ENCODE results near the gene PLEKHA1. TPM values are rescaled to one million over a fixed set of nuclear protein-coding genes. Genes with fewer than 3 reads are reported as not detected.

The PLEKHA1 gene
- total RNA-seq, 3 donors from 2014 or later, result 11.0 to 14.0 (median 12.5) TPM

GRCh38 chr10:122462533-122463465 is 88.3 kb downstream of the PLEKHA1 start:
- Mint-ChIP-seq H3K9me3 (no peaks in the 10 kb centered on the region), H3K4me1 (ENCODE audit: low read depth) (peaks cover 13% of the 10 kb centered on the region), H3K27me3 (ENCODE audit: low read depth) (peaks cover 57% of the 10 kb centered on the region), H3K4me3 (peak overlapping the region; percentile 81), H3K36me3 (ENCODE audit: insufficient read depth) (no peaks in the 10 kb centered on the region)
- ATAC-seq (peak; percentile 18 to 34), DNase-seq (no peak)

GRCh38 chr10:122463466-122464249 is 89.2 kb downstream of the PLEKHA1 start:
- no peak overlapping the region for H3K4me3 Mint-ChIP-seq
- no peaks in the 10 kb centered on the region for H3K9me3 Mint-ChIP-seq
- H3K27me3 Mint-ChIP-seq (ENCODE audit: low read depth), result peaks cover 50% of the 10 kb centered on the region
- DNase-seq, result no peak
- H3K36me3 Mint-ChIP-seq (ENCODE audit: insufficient read depth), result no peaks in the 10 kb centered on the region
- H3K4me1 Mint-ChIP-seq (ENCODE audit: low read depth), result peaks cover 13% of the 10 kb centered on the region
- ATAC-seq, result no peak

- Mint-ChIP-seq H3K4me1 (ENCODE audit: low read depth) (peaks cover 13% of the 10 kb centered on the region), H3K27me3 (ENCODE audit: low read depth) (peaks cover 45% of the 10 kb centered on the region), H3K36me3 (ENCODE audit: insufficient read depth) (no peaks in the 10 kb centered on the region), H3K9me3 (no peaks in the 10 kb centered on the region), H3K4me3 (no peak overlapping the region)
- ATAC-seq (no peak), DNase-seq (no peak)
Observed at GRCh38 chr10:122464250-122464510, 89.7 kb downstream of the PLEKHA1 start.

- H3K9me3 Mint-ChIP-seq, result no peaks in the 10 kb centered on the region
- peaks cover 12% of the 10 kb centered on the region for H3K4me1 Mint-ChIP-seq (ENCODE audit: low read depth)
- no peaks in the 10 kb centered on the region for H3K36me3 Mint-ChIP-seq (ENCODE audit: insufficient read depth)
- no peak overlapping the region for H3K4me3 Mint-ChIP-seq
- ATAC-seq, result no peak
- H3K27me3 Mint-ChIP-seq (ENCODE audit: low read depth), result peaks cover 41% of the 10 kb centered on the region
- DNase-seq, result no peak
Observed at GRCh38 chr10:122464586-122464985, 90.1 kb downstream of the PLEKHA1 start.

- peaks cover 33% of the 10 kb centered on the region for H3K27me3 Mint-ChIP-seq (ENCODE audit: low read depth)
- no peaks in the 10 kb centered on the region for H3K9me3 Mint-ChIP-seq
- H3K4me3 Mint-ChIP-seq, result no peak overlapping the region
- ATAC-seq (no peak), DNase-seq (no peak)
- peaks cover 12% of the 10 kb centered on the region for H3K4me1 Mint-ChIP-seq (ENCODE audit: low read depth)
- H3K36me3 Mint-ChIP-seq (ENCODE audit: insufficient read depth), result no peaks in the 10 kb centered on the region
Observed at GRCh38 chr10:122465401-122466040, 91.0 kb downstream of the PLEKHA1 start.

- ATAC-seq, result no peak
- Mint-ChIP-seq H3K4me3 (no peak overlapping the region), H3K27me3 (ENCODE audit: low read depth) (peaks cover 33% of the 10 kb centered on the region), H3K9me3 (no peaks in the 10 kb centered on the region), H3K4me1 (ENCODE audit: low read depth) (peaks cover 9% of the 10 kb centered on the region), H3K36me3 (ENCODE audit: insufficient read depth) (no peaks in the 10 kb centered on the region)
- no peak for DNase-seq
Observed at GRCh38 chr10:122466951-122467381, 92.5 kb downstream of the PLEKHA1 start.

- H3K4me1 Mint-ChIP-seq (ENCODE audit: low read depth), result peaks cover 4% of the 10 kb centered on the region
- DNase-seq (no peak), ATAC-seq (no peak)
- H3K36me3 Mint-ChIP-seq (ENCODE audit: insufficient read depth), result no peaks in the 10 kb centered on the region
- H3K4me3 Mint-ChIP-seq, result no peak overlapping the region
- H3K9me3 Mint-ChIP-seq, result no peaks in the 10 kb centered on the region
- peaks cover 27% of the 10 kb centered on the region for H3K27me3 Mint-ChIP-seq (ENCODE audit: low read depth)
Observed at GRCh38 chr10:122467701-122468100, 93.2 kb downstream of the PLEKHA1 start.

GRCh38 chr10:122468307-122468925 is 93.9 kb downstream of the PLEKHA1 start:
- peaks cover 20% of the 10 kb centered on the region for H3K27me3 Mint-ChIP-seq (ENCODE audit: low read depth)
- no peak overlapping the region for H3K4me3 Mint-ChIP-seq
- DNase-seq (no peak), ATAC-seq (no peak)
- no peaks in the 10 kb centered on the region for H3K9me3 Mint-ChIP-seq
- no peaks in the 10 kb centered on the region for H3K36me3 Mint-ChIP-seq (ENCODE audit: insufficient read depth)
- H3K4me1 Mint-ChIP-seq (ENCODE audit: low read depth), result no peaks in the 10 kb centered on the region

GRCh38 chr10:122468926-122469781 is 94.6 kb downstream of the PLEKHA1 start:
- H3K4me3 Mint-ChIP-seq, result no peak overlapping the region
- peaks cover 14% of the 10 kb centered on the region for H3K27me3 Mint-ChIP-seq (ENCODE audit: low read depth)
- no peaks in the 10 kb centered on the region for H3K36me3 Mint-ChIP-seq (ENCODE audit: insufficient read depth)
- ATAC-seq (no peak), DNase-seq (no peak)
- no peaks in the 10 kb centered on the region for H3K9me3 Mint-ChIP-seq
- H3K4me1 Mint-ChIP-seq (ENCODE audit: low read depth), result peaks cover under 1% of the 10 kb centered on the region

GRCh38 chr10:122469848-122470247 is 95.3 kb downstream of the PLEKHA1 start:
- H3K36me3 Mint-ChIP-seq (ENCODE audit: insufficient read depth), result no peaks in the 10 kb centered on the region
- ATAC-seq (no peak), DNase-seq (no peak)
- peaks cover 13% of the 10 kb centered on the region for H3K27me3 Mint-ChIP-seq (ENCODE audit: low read depth)
- H3K4me3 Mint-ChIP-seq, result no peak overlapping the region
- H3K4me1 Mint-ChIP-seq (ENCODE audit: low read depth), result peaks cover 5% of the 10 kb centered on the region
- no peaks in the 10 kb centered on the region for H3K9me3 Mint-ChIP-seq

GRCh38 chr10:122471531-122472177 is 97.1 kb downstream of the PLEKHA1 start:
- Mint-ChIP-seq H3K4me3 (no peak overlapping the region), H3K36me3 (ENCODE audit: insufficient read depth) (no peaks in the 10 kb centered on the region), H3K4me1 (ENCODE audit: low read depth) (peaks cover 5% of the 10 kb centered on the region), H3K27me3 (ENCODE audit: low read depth) (peaks cover 15% of the 10 kb centered on the region), H3K9me3 (no peaks in the 10 kb centered on the region)
- ATAC-seq (no peak), DNase-seq (no peak)

- Mint-ChIP-seq H3K9me3 (no peaks in the 10 kb centered on the region), H3K36me3 (ENCODE audit: insufficient read depth) (no peaks in the 10 kb centered on the region), H3K4me3 (no peak overlapping the region), H3K4me1 (ENCODE audit: low read depth) (peaks cover 5% of the 10 kb centered on the region), H3K27me3 (ENCODE audit: low read depth) (peaks cover 12% of the 10 kb centered on the region)
- ATAC-seq, result no peak
- DNase-seq, result no peak
Observed at GRCh38 chr10:122473116-122473515, 98.6 kb downstream of the PLEKHA1 start.

- ATAC-seq, result no peak
- Mint-ChIP-seq H3K9me3 (no peaks in the 10 kb centered on the region), H3K4me1 (ENCODE audit: low read depth) (peaks cover 5% of the 10 kb centered on the region), H3K27me3 (ENCODE audit: low read depth) (peaks cover 12% of the 10 kb centered on the region), H3K36me3 (ENCODE audit: insufficient read depth) (no peaks in the 10 kb centered on the region), H3K4me3 (no peak overlapping the region)
- no peak for DNase-seq
Observed at GRCh38 chr10:122474131-122474818, 99.8 kb downstream of the PLEKHA1 start.

Data from activated T-cell treated with anti-CD3 and anti-CD28 coated beads, Interleukin-2, amount 50 U/mL, for 4 hours (primary cell).